ENCODE data around the gene RIN3. TPM values are rescaled to one million over a fixed set of nuclear protein-coding genes. Genes with fewer than 3 reads are reported as not detected.
A peak's percentile ranks its signal among the peaks of the same experiment; 100 is the strongest.

Gene RIN3
- total RNA-seq, 4 donors from 2014 or later, result 13.5 to 22.2 (median 16.2) TPM

DNA sequence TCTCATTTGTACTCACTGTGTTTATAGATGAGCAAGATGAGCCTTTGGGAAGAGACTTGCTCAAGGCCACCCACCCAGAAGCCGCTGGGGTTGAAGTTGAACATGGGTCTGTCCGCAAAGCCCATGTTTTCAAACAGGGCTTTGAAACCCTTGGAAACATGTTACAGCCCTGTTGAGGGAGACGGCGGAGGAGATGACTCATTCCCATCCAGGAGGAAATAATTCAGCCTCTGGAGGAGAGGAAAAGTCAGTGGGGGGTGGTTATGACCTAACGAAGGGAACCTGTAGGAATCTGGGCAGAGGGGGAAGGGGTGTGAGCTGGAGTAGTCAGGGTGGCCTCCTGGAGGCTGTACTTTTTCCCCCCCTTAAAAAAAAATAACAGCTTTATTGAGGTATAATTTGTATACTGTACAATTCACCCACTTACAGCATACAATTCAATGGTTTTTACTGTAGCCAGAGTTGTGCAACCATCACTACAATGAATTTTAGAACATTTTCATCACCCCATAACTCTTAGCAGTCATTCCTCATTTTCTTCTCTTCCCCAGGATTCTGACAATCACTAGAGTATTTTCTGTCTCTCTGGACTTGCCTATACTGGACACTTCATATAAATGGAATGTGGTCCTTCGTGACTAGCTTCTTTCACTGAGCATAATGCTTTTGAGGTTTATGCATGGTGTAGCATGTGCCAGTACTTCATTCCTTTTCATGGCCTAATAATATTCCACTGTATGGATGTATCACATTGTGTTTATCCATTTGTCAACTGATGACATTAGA is 1.9 kb upstream of the RIN3 start:
- peaks cover 0 to 51% (median 0%) of the 10 kb centered on the region in 3 donors for H3K4me1 ChIP-seq
- ATAC-seq, result peak; percentile 23

DNA sequence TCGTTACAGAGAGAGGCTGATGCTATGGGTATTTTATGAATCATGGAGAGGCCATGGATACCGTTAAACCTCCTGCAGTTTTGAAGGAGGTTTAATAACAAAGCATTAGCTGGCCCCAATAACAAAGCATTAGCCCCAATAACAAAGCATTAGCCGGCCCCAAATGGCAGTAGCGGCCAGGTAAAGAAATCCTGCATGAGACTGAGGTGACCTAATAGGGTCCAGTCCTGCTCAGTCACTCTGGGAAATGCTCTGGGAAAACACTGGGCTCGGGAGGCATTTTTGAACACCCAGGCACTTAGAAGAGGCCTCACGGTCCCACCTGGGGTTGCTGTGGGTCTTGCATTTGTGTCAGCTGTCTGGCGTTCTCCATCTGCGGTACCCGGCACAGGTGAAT is 776 bp upstream of the RIN3 start:
- Histone ChIP-seq H3K27me3 (no peaks in the 10 kb centered on the region), H3K4me3 (peak overlapping the region in 1 of 2 donors; percentile 88), H3K36me3 (no peaks in the 10 kb centered on the region), H3K27ac (peak overlapping the region in 3 of 4 donors; percentile 81 to 88 (median 85)), H3K9me3 (no peaks in the 10 kb centered on the region), H3K4me1 (peaks cover 0 to 56% (median 0%) of the 10 kb centered on the region in 3 donors)
- 49 to 62% methylated on average over 5 of the region's 9 CpGs for WGBS, 2 donors (ENCODE audit: low coverage in 1 of 2)
- TF ChIP-seq EP300 (IDR thresholded peaks at IDR 0.05) (no peak), POLR2AphosphoS5 (IDR thresholded peaks at IDR 0.05) (no peak), POLR2A (IDR thresholded peaks at IDR 0.05) (no peak)
- TF ChIP-seq, protein P1, sequence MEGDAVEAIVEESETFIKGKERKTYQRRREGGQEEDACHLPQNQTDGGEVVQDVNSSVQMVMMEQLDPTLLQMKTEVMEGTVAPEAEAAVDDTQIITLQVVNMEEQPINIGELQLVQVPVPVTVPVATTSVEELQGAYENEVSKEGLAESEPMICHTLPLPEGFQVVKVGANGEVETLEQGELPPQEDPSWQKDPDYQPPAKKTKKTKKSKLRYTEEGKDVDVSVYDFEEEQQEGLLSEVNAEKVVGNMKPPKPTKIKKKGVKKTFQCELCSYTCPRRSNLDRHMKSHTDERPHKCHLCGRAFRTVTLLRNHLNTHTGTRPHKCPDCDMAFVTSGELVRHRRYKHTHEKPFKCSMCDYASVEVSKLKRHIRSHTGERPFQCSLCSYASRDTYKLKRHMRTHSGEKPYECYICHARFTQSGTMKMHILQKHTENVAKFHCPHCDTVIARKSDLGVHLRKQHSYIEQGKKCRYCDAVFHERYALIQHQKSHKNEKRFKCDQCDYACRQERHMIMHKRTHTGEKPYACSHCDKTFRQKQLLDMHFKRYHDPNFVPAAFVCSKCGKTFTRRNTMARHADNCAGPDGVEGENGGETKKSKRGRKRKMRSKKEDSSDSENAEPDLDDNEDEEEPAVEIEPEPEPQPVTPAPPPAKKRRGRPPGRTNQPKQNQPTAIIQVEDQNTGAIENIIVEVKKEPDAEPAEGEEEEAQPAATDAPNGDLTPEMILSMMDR (IDR thresholded peaks at IDR 0.05), result no peak
- no peak for ATAC-seq

More for the DNA sequence above, 1.9 kb upstream of the RIN3 start:
- no peaks in the 10 kb centered on the region for H3K36me3 ChIP-seq
- no peak overlapping the region for H3K4me3 ChIP-seq
- peak overlapping the region in 1 of 4 donors; percentile 5 for H3K27ac ChIP-seq
- WGBS, 2 donors (ENCODE audit: low coverage in 1 of 2), result 22 to 25% methylated on average over 4 to 5 of the region's 6 CpGs
- H3K27me3 ChIP-seq, result no peaks in the 10 kb centered on the region
- TF ChIP-seq, protein P1 (IDR thresholded peaks at IDR 0.05), result no peak
- TF ChIP-seq POLR2AphosphoS5 (IDR thresholded peaks at IDR 0.05) (no peak), EP300 (IDR thresholded peaks at IDR 0.05) (no peak), POLR2A (IDR thresholded peaks at IDR 0.05) (no peak)
- no peaks in the 10 kb centered on the region for H3K9me3 ChIP-seq

- Histone ChIP-seq H3K36me3 (no peaks in the 10 kb centered on the region), H3K27me3 (no peaks in the 10 kb centered on the region), H3K4me1 (peaks cover 0 to 66% (median 0%) of the 10 kb centered on the region in 3 donors), H3K4me3 (peak overlapping the region; percentile 54 to 88), H3K27ac (peak overlapping the region; percentile 30 to 88 (median 83)), H3K9me3 (no peaks in the 10 kb centered on the region)
- no CpG with 5 or more reads among the region's 81 CpGs for WGBS, 2 donors (ENCODE audit: low coverage in 1 of 2)
- peak; percentile 40 for ATAC-seq
- TF ChIP-seq, protein P1 (IDR thresholded peaks at IDR 0.05), result no peak
- TF ChIP-seq POLR2AphosphoS5 (IDR thresholded peaks at IDR 0.05) (peak; percentile 18), EP300 (IDR thresholded peaks at IDR 0.05) (no peak)
These were observed 624 bp downstream of the RIN3 start for GRCh38 chr14:92513966-92514843.

GRCh38 chr14:92514844-92515514 is 1.4 kb downstream of the RIN3 start:
- Histone ChIP-seq H3K9me3 (no peaks in the 10 kb centered on the region), H3K4me1 (peaks cover 0 to 74% (median 0%) of the 10 kb centered on the region in 3 donors), H3K4me3 (peak overlapping the region; percentile 54 to 88), H3K36me3 (no peaks in the 10 kb centered on the region), H3K27ac (peak overlapping the region in 3 of 4 donors; percentile 81 to 88 (median 85)), H3K27me3 (no peaks in the 10 kb centered on the region)
- no peak for ATAC-seq
- WGBS, 2 donors (ENCODE audit: low coverage in 1 of 2), result 48 to 77% methylated on average over 5 of the region's 15 CpGs
- TF ChIP-seq, protein P1 (IDR thresholded peaks at IDR 0.05), result no peak
- TF ChIP-seq EP300 (IDR thresholded peaks at IDR 0.05), result no peak
- TF ChIP-seq POLR2A (IDR thresholded peaks at IDR 0.05), result no peak
- TF ChIP-seq POLR2AphosphoS5 (IDR thresholded peaks at IDR 0.05), result no peak

Data from gastroesophageal sphincter (tissue), 4 donors.